Measurements from ENCODE around the gene GABARAP.
A peak's percentile ranks its signal among the peaks of the same experiment; 100 is the strongest.

GABARAP gene

GRCh38 chr17:7238420-7239090, 3.7 kb downstream of the GABARAP start:
- TF ChIP-seq CTCF (IDR thresholded peaks at IDR 0.05; ENCODE audit: low read depth, low read length): no peak
- peak overlapping the region; percentile 99 for H3K4me3 ChIP-seq (ENCODE audit: low read depth, low read length)

DNA sequence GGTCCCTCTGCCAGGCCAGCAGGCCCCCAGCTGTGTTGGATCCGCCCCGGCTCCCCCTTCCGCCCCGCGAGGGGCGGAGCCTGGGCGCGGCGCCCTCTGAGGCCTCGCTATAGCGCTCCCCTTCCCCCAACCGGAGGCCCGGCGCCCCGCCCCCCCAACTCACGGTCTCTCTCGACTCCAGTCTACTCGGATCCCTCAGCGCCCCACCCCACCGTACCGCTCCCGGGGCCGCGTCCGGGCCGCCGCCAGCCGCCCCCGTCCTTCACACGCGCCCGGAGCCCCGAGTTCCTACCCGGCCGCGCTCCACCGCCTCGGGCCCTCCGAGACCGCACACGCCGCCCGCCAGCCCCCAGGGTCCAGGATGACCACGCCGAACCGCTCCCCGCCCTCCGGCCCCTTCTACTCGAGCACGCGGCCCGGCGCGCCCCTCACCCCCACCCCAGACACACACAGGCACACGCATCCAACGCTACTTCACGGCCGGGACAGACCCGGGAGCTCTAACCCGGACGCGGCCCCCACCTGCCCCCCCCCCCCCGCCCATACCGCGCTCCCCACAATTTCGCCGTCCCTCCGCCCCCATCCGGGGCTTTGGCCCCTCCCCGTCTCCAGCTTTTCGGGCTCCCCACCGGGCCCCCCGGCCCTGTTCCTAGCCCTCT, 4.4 kb downstream of the GABARAP start:
- peak overlapping the region; percentile 99 for H3K4me3 ChIP-seq (ENCODE audit: low read depth, low read length)
- TF ChIP-seq CTCF (IDR thresholded peaks at IDR 0.05; ENCODE audit: low read depth, low read length): no peak

GRCh38 chr17:7237266-7237760, 4.9 kb downstream of the GABARAP start:
- no peak for TF ChIP-seq CTCF (IDR thresholded peaks at IDR 0.05; ENCODE audit: low read depth, low read length)
- peak overlapping the region; percentile 99 for H3K4me3 ChIP-seq (ENCODE audit: low read depth, low read length)

- no peak for TF ChIP-seq CTCF (IDR thresholded peaks at IDR 0.05; ENCODE audit: low read depth, low read length)
- peak overlapping the region; percentile 99; the same call in 1 of the 2 replicates for H3K4me3 ChIP-seq (ENCODE audit: low read depth, low read length)
Observed at GRCh38 chr17:7236808-7237207, 5.4 kb downstream of the GABARAP start.

- no peak overlapping the region for H3K4me3 ChIP-seq (ENCODE audit: low read depth, low read length)
- no peak for TF ChIP-seq CTCF (IDR thresholded peaks at IDR 0.05; ENCODE audit: low read depth, low read length)
Observed at GRCh38 chr17:7235693-7236665, 6.3 kb downstream of the GABARAP start.

- peak within 1 kb of the TSS; percentile 87 for H3K4me3 ChIP-seq (ENCODE audit: low read depth, low read length)
- TF ChIP-seq CTCF (IDR thresholded peaks at IDR 0.05; ENCODE audit: low read depth, low read length): no peak
Observed at GRCh38 chr17:7234083-7234951, 7.9 kb downstream of the GABARAP start, which contains the start of gene DVL2. Gene DVL2 (minus strand): TSS chr17:7234517. CDS start chr17:7234262, 255 bp downstream.
